Central memory CD4-positive, alpha-beta T cell (primary cell): ENCODE results near the gene ATP6V1G1.

Source experiments
- DNase-seq: peaks from one replicate; pipeline ENCODE4 v3.0.0; 2022

ATP6V1G1 gene

GRCh38 chr9:114613087-114613486, 25.5 kb downstream of the ATP6V1G1 start:
- DNase-seq: no peak

GRCh38 chr9:114613919-114614318, 26.4 kb downstream of the ATP6V1G1 start:
- DNase-seq: no peak

- DNase-seq: no peak
Observed at GRCh38 chr9:114614373-114614772, 26.8 kb downstream of the ATP6V1G1 start.

GRCh38 chr9:114616684-114617520, 29.3 kb downstream of the ATP6V1G1 start:
- DNase-seq: no peak

GRCh38 chr9:114619191-114619761, 31.7 kb downstream of the ATP6V1G1 start:
- no peak for DNase-seq

- no peak for DNase-seq
Observed at GRCh38 chr9:114621561-114621960, 34.0 kb downstream of the ATP6V1G1 start.

GRCh38 chr9:114621975-114622609, 34.5 kb downstream of the ATP6V1G1 start:
- DNase-seq: no peak

GRCh38 chr9:114624677-114625076, 37.1 kb downstream of the ATP6V1G1 start:
- DNase-seq: no peak

GRCh38 chr9:114626415-114627020, 38.9 kb downstream of the ATP6V1G1 start:
- no peak for DNase-seq

- DNase-seq: no peak
Observed at GRCh38 chr9:114627553-114627952, 40.0 kb downstream of the ATP6V1G1 start.

GRCh38 chr9:114629563-114630090, 42.1 kb downstream of the ATP6V1G1 start:
- DNase-seq: no peak

GRCh38 chr9:114631166-114631565, 43.6 kb downstream of the ATP6V1G1 start:
- no peak for DNase-seq

GRCh38 chr9:114633438-114634089, 46.0 kb downstream of the ATP6V1G1 start:
- DNase-seq: no peak

GRCh38 chr9:114634387-114634786, 46.8 kb downstream of the ATP6V1G1 start:
- no peak for DNase-seq

- DNase-seq: no peak
Observed at GRCh38 chr9:114638404-114638803, 50.8 kb downstream of the ATP6V1G1 start.

- no peak for DNase-seq
Observed at GRCh38 chr9:114641967-114642366, 54.4 kb downstream of the ATP6V1G1 start.

GRCh38 chr9:114643001-114643400, 55.4 kb downstream of the ATP6V1G1 start:
- DNase-seq: no peak

- DNase-seq: no peak
Observed at GRCh38 chr9:114643896-114644295, 56.3 kb downstream of the ATP6V1G1 start.
